Endothelial cell of umbilical vein (primary cell): Measurements from ENCODE around the gene TDRD7. TPM values are rescaled to one million over a fixed set of nuclear protein-coding genes. Genes with fewer than 3 reads are reported as not detected.
A peak's percentile ranks its signal among the peaks of the same experiment; 100 is the strongest.

Source experiments
- BruUV-seq: library from RNA; stranded (reverse); fragments of 400-500 nt; replicated peaks from 2 replicates; lab custom pipeline; 2021; lab: Mats Ljungman, UMichigan
- CTCF ChIA-PET: fragments of 300-600, 350-600 bp; sonication (Branson Sonifier 250); formaldehyde crosslinking; loops from one replicate; lab custom pipeline; 2021; ENCODE audit warnings: antibody characterized with exemption, inconsistent platforms; lab: Charles Lee
- POLR2A ChIA-PET: fragments of 300-600, 350-600 bp; sonication (Branson Sonifier 250); formaldehyde crosslinking; loops from one replicate; lab custom pipeline; 2021; ENCODE audit warnings: antibody characterized with exemption, inconsistent platforms; lab: Charles Lee
- DNase-seq: peaks from one replicate; pipeline ENCODE4 v3.0.0-alpha.2; 2011; ENCODE audit warnings: low read depth, low spot score
- FAIRE-seq: peaks from 2 replicates; lab custom pipeline; 2011; peaks lifted over from hg19 to GRCh38; lab: Jason Lieb, UNC
- H2AFZ ChIP-seq: 2 replicates; pipeline ENCODE4 v1.6.0; 2012; ENCODE audit warnings: low read depth, low read length, control low read depth, inconsistent platforms
- H3K27ac ChIP-seq: 2 replicates; pipeline ENCODE4 v1.5.1; 2011; ENCODE audit warnings: low read depth, mild to moderate bottlenecking, control low read depth, low read length, moderate library complexity; ENCODE audit not compliant: insufficient read depth
- H3K27me3 ChIP-seq, 2 experiments: 2 replicates each; pipeline versions ENCODE4 v1.6.0 to v1.6.1; 2011; ENCODE audit warnings: low read length in 2 of 2, mixed read lengths in 1 of 2; ENCODE audit not compliant: control insufficient read depth in 2 of 2, insufficient read depth in 2 of 2
- H3K36me3 ChIP-seq, 2 experiments: 2 replicates in 1 of 2; 3 replicates in 1 of 2; pipeline ENCODE4 v1.5.1; 2011; ENCODE audit warnings: low read length in 2 of 2, mild to moderate bottlenecking in 1 of 2, moderate library complexity in 1 of 2; ENCODE audit not compliant: control insufficient read depth in 2 of 2, insufficient read depth in 2 of 2; ENCODE audit errors: extremely low read depth in 1 of 2
- H3K4me1 ChIP-seq: 3 replicates; pipeline ENCODE4 v1.5.1; 2011; ENCODE audit warnings: mild to moderate bottlenecking, low read length; ENCODE audit not compliant: control insufficient read depth, insufficient read depth; ENCODE audit errors: extremely low read depth
- H3K4me2 ChIP-seq: 2 replicates; pipeline ENCODE4 v1.6.1; 2011; ENCODE audit warnings: low read length, control low read depth, mixed read lengths; ENCODE audit not compliant: insufficient read depth
- H3K4me3 ChIP-seq, 3 experiments: fragments of 200-600 bp in 1 of 3; sonication (generic), shearing (Covaris generic) in 1 of 3; replicated peaks in 1 of 3; 2 replicates each; pipeline ENCODE4 v1.5.1; 2011 to 2016; ENCODE audit warnings: control low read depth in 3 of 3, low read length in 3 of 3, mild to moderate bottlenecking in 2 of 3, inconsistent platforms in 1 of 3, low read depth in 1 of 3, moderate library complexity in 1 of 3; ENCODE audit not compliant: insufficient read depth in 1 of 3
- H3K79me2 ChIP-seq: 2 replicates; pipeline ENCODE4 v1.6.0; 2012; ENCODE audit warnings: low read length, inconsistent platforms; ENCODE audit not compliant: control insufficient read depth, insufficient read depth
- H3K9ac ChIP-seq: replicated peaks from 2 replicates; pipeline ENCODE3; 2011; ENCODE audit warnings: low read length, control low read depth; ENCODE audit not compliant: insufficient read depth; ENCODE audit errors: extremely low read depth
- H3K9me1 ChIP-seq: replicated peaks from 3 replicates; pipeline ENCODE4 v1.6.0; 2011; ENCODE audit warnings: mild to moderate bottlenecking, low read length; ENCODE audit not compliant: control insufficient read depth, insufficient read depth; ENCODE audit errors: extremely low read depth
- H3K9me3 ChIP-seq: replicated peaks from 2 replicates; pipeline ENCODE4 v1.5.1; 2012; ENCODE audit warnings: low read length, inconsistent platforms; ENCODE audit not compliant: control insufficient read depth, insufficient read depth
- H4K20me1 ChIP-seq: replicated peaks from 2 replicates; pipeline ENCODE3; 2011; ENCODE audit warnings: mild to moderate bottlenecking, low read length; ENCODE audit not compliant: control insufficient read depth, insufficient read depth; ENCODE audit errors: extremely low read depth
- CTCF ChIP-seq, 2 donors: IDR thresholded peaks; 1 replicate in 1 of 2; 2 replicates in 1 of 2; pipeline ENCODE4 v1.5.1; 2011; ENCODE audit warnings: low read length in 2 of 2, mild to moderate bottlenecking in 2 of 2, moderate library complexity in 2 of 2, control low read depth in 1 of 2, inconsistent platforms in 1 of 2, low read depth in 1 of 2; ENCODE audit not compliant: insufficient read depth in 1 of 2; ENCODE audit errors: extremely low read depth in 1 of 2
- EZH2 ChIP-seq: IDR thresholded peaks from 2 replicates; pipeline ENCODE4 v1.6.1; 2012; ENCODE audit warnings: borderline replicate concordance, low read depth, mild to moderate bottlenecking, moderate library complexity, low read length, inconsistent platforms; ENCODE audit not compliant: severe bottlenecking
- FOS ChIP-seq: IDR thresholded peaks from 2 replicates; pipeline ENCODE4 v1.6.1; 2011; ENCODE audit warnings: mild to moderate bottlenecking, low read length, moderate library complexity, borderline replicate concordance; ENCODE audit not compliant: insufficient read depth
- GATA2 ChIP-seq: IDR thresholded peaks from 2 replicates; pipeline ENCODE4 v1.7.0; 2011; ENCODE audit warnings: low read depth, mild to moderate bottlenecking, moderate library complexity, mixed read lengths, low read length; ENCODE audit not compliant: insufficient read length, insufficient read depth
- JUN ChIP-seq: IDR thresholded peaks from 2 replicates; pipeline ENCODE4 v1.6.1; 2011; ENCODE audit warnings: borderline replicate concordance, low read depth; ENCODE audit not compliant: insufficient read length, insufficient read depth
- MAX ChIP-seq: IDR thresholded peaks from 2 replicates; pipeline ENCODE4 v1.6.1; 2011; ENCODE audit not compliant: insufficient read depth, insufficient read length
- MYC ChIP-seq: IDR thresholded peaks from one replicate; pipeline ENCODE4 v1.6.1; 2011; ENCODE audit warnings: mild to moderate bottlenecking, low read depth, low read length
- POLR2A ChIP-seq: IDR thresholded peaks from 2 replicates; pipeline ENCODE4 v1.6.1; 2012; ENCODE audit warnings: low read depth, mild to moderate bottlenecking, control low read depth, low read length
- POLR2AphosphoS5 ChIP-seq: IDR thresholded peaks from 2 replicates; pipeline ENCODE4 v1.6.1; 2012; ENCODE audit warnings: low read depth, mild to moderate bottlenecking, control low read depth, low read length, moderate library complexity; ENCODE audit not compliant: insufficient read depth
- dilution Hi-C: fragments of 300-500 bp; cut with MboI; formaldehyde crosslinking; loops from one replicate; pipeline ENCODE4 v1.15.0; 2019; ENCODE audit warnings: low sequenced_read_pairs; ENCODE audit not compliant: extremely low pct_ligation_motif_present
- intact Hi-C: fragments of 100-400 bp; cut with micrococcal nuclease; formaldehyde crosslinking; loops from one replicate; pipeline ENCODE4 v1.10.0; 2022
- polyA plus RNA-seq, 4 experiments: library from polyadenylated mRNA; depleted of rRNA in 3 of 4; stranded (reverse) in 3 of 4; unstranded in 1 of 4; fragments of >200 nt; gene quantifications; 2 replicates each; pipeline versions ENCODE4 v1.2.1 to v1.2.3, GENCODE V29; 2011 to 2012; ENCODE audit warnings: missing spikeins in 1 of 4
- total RNA-seq: library from RNA; stranded (reverse); gene quantifications from 2 replicates; pipeline ENCODE4 v1.2.3, GENCODE V29; 2021

The TDRD7 gene
- total and polyA plus RNA-seq, 2 donors (not counting 3 experiments of a cell fraction or from before 2014, with no cell fraction given), result 4.9 to 11.5 TPM

GRCh38 chr9:97502984-97503861, 91.3 kb downstream of the TDRD7 start:
- H3K27ac ChIP-seq, result no peak overlapping the region
- ChIA-PET POLR2A (interaction anchor here (0.6 kb wide), 1 partner anchor 1051 kb away, joined by 5 read pairs; no protein-coding TSS in a partner anchor), CTCF (interaction anchor here (1.1 to 4.6 kb wide), 6 partner anchors 8 to 113 kb away, joined by 3 to 51 read pairs (median 13); no protein-coding TSS in a partner anchor)
- intact Hi-C loops (no loop called here), dilution Hi-C loops (no loop called here)
- H3K9ac ChIP-seq, result no peak overlapping the region
- peaks cover 53 to 75% of the 10 kb centered on the region in 2 experiments for H3K27me3 ChIP-seq
- H3K4me3 ChIP-seq, result no peak overlapping the region
- TF ChIP-seq MYC (no peak), GATA2 (no peak), FOS (no peak), POLR2AphosphoS5 (no peak), JUN (no peak), MAX (no peak), CTCF (IDR thresholded peaks at IDR 0.05; ENCODE audit: extremely low read depth in 1 of 2, insufficient read depth in 1 of 2, low read depth in 1 of 2, low read length in 2 of 2) (no peak), EZH2 (no peak), POLR2A (no peak)
- BruUV-seq, result no TSS peak
- DNase-seq, result no peak
- H2AFZ ChIP-seq, result no peak overlapping the region
- no peak overlapping the region for H3K4me2 ChIP-seq
- no peaks in the 10 kb centered on the region for H3K9me3 ChIP-seq
- no peaks in the 10 kb centered on the region for H4K20me1 ChIP-seq
- no peaks in the 10 kb centered on the region for H3K36me3 ChIP-seq
- no peaks in the 10 kb centered on the region for H3K79me2 ChIP-seq
- no peaks in the 10 kb centered on the region for H3K9me1 ChIP-seq
- H3K4me1 ChIP-seq, result peaks cover 7% of the 10 kb centered on the region
- peak; percentile 62 for FAIRE-seq
